Large intestine (tissue), 3 donors: ENCODE results near the gene SPRY2. TPM values are rescaled to one million over a fixed set of nuclear protein-coding genes. Genes with fewer than 3 reads are reported as not detected.

Experiments used
- DNase-seq, 2 donors: peaks; one replicate each; pipeline versions ENCODE4 v3.0.0 to v3.0.0-alpha.2; 2013
- H3K27ac ChIP-seq: one replicate; pipeline ENCODE4 v1.5.1; 2013; ENCODE audit warnings: low read length
- H3K27me3 ChIP-seq: 2 replicates; pipeline ENCODE4 v1.6.1; 2013; ENCODE audit warnings: low read length; ENCODE audit not compliant: control insufficient read depth, insufficient read depth
- H3K36me3 ChIP-seq: 2 replicates; pipeline ENCODE4 v1.6.1; 2013; ENCODE audit warnings: low read length; ENCODE audit not compliant: control insufficient read depth, insufficient read depth
- H3K4me1 ChIP-seq: one replicate; pipeline ENCODE4 v1.6.1; 2013; ENCODE audit warnings: low read length; ENCODE audit not compliant: control insufficient read depth, insufficient read depth
- H3K4me3 ChIP-seq: one replicate; pipeline ENCODE4 v1.5.1; 2013; ENCODE audit warnings: low read length
- H3K9me3 ChIP-seq: one replicate; pipeline ENCODE4 v1.6.1; 2013; ENCODE audit warnings: mild to moderate bottlenecking, low read depth, low read length, moderate library complexity; ENCODE audit not compliant: control insufficient read depth
- WGBS: methylation state at CpG from one replicate; pipeline ENCODE4 v1.1.5; 2013; ENCODE audit warnings: low lambda C conversion rate; ENCODE audit not compliant: insufficient coverage; 5-methylcytosine and 5-hydroxymethylcytosine counted together
- polyA plus RNA-seq: library from polyadenylated mRNA; unstranded; fragments of 120-200 nt; gene quantifications from one replicate; pipeline ENCODE4 v1.2.1, GENCODE V29; 2013

Gene SPRY2
- polyA plus RNA-seq, 1 donor = 77.8 TPM

DNA sequence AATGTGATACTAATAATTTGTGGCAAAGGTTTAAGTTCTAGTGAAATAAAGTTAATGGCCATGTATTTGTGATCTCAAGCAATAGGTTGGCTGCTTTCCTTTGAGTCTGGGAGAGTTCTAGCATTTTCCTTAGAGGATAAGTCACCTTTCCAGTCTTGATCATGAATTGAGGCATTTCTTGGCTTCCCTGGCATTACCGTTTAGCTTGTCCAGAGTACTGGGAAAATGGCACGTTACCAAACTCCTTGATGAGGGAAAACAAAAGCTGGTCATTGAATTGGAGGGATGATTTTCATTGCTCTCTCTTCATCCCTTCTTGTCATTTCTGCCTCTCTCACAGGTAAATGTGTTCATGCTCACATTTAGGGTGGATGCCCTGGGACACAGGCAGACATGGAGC, 34.0 kb upstream of the SPRY2 start:
- no peak for DNase-seq
- H3K4me3 ChIP-seq = no peak overlapping the region
- H3K27ac ChIP-seq = no peak overlapping the region
- no peaks in the 10 kb centered on the region for H3K9me3 ChIP-seq
- H3K4me1 ChIP-seq = no peaks in the 10 kb centered on the region
- no peaks in the 10 kb centered on the region for H3K36me3 ChIP-seq
- no CpG with 5 or more reads among the region's 2 CpGs for WGBS
- H3K27me3 ChIP-seq = no peaks in the 10 kb centered on the region

DNA sequence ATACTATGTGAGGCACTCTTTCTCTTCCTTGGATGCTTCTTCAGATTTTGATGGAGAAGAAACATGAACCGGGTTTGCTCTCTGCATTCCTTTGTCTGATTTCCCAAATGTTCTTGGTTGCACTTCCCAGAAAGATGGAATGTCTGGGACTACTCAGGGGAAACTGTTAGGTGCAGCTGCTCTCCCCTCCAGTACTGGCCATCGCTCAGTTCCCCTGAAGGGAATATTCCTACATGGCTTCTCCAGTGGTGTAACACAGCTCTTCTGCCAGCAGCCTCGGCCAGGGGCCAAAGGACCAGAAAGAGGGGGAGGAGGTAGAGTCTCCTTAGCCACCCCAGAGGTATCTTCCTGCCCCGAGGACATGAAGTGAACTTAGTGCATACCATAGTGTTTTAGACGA, 33.5 kb upstream of the SPRY2 start:
- Histone ChIP-seq H3K27me3 (no peaks in the 10 kb centered on the region), H3K27ac (no peak overlapping the region), H3K36me3 (no peaks in the 10 kb centered on the region), H3K4me3 (no peak overlapping the region), H3K4me1 (no peaks in the 10 kb centered on the region), H3K9me3 (no peaks in the 10 kb centered on the region)
- DNase-seq = no peak
- WGBS = 94% methylated on average over 3 of the region's 5 CpGs

DNA sequence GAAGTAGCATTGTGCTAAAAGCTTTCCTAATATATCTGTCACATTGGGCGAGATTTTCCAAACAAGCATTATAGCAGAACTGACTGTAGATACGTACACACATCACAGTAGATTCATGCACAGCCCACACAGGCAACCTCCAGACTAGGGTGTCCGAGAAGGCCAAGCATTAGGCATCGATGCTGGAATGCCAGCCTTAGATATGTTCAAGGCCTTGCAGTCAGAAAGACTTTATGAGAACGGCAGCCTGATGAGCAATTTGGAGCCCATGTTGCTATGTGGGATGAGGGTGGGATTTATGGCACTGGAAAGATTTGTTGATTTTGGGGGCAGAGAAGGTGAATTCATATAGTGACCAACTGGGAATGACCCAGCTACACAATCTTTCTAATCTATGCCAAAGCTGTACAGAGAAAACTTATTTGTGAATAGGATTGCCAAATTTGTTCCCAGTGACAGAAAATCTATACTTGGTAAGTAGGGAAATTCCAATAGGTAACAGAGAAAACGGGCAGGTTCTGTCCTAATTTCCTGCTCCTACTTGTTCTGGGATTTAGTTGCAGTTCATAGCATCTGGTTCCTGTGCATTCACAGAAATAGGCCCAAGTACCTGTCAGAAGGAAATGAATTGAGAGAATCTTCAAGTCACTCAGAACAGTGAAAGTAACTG, 31.0 kb upstream of the SPRY2 start:
- DNase-seq = no peak
- Histone ChIP-seq H3K4me1 (no peaks in the 10 kb centered on the region), H3K9me3 (no peaks in the 10 kb centered on the region), H3K4me3 (no peak overlapping the region), H3K27ac (no peak overlapping the region), H3K36me3 (no peaks in the 10 kb centered on the region), H3K27me3 (no peaks in the 10 kb centered on the region)
- WGBS = no CpG with 5 or more reads among the region's 6 CpGs

DNA sequence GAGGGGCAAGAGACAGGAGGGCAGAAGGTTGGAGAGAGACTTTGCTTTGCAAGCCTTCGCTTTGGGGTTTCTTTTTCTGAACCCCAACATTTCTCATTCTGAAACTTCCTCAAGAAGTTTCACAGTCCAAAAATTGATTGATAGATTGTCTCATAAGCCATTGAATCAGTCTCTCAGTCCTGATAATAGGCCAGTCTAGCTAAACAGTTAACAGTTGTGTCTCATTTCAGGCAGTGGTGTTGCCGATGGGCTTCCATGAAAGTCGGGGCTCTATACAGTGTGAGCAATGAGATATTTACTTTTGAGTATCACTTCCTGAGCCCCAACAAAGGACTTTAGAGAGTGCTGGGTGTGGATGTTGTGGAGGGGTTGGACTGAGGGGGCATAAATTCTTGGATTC, 26.5 kb upstream of the SPRY2 start:
- no peak for DNase-seq
- Histone ChIP-seq H3K4me1 (peaks cover 6% of the 10 kb centered on the region), H3K36me3 (no peaks in the 10 kb centered on the region), H3K27ac (no peak overlapping the region), H3K9me3 (no peaks in the 10 kb centered on the region), H3K4me3 (no peak overlapping the region), H3K27me3 (no peaks in the 10 kb centered on the region)
- 100% methylated on average over 1 of the region's 3 CpGs for WGBS

DNA sequence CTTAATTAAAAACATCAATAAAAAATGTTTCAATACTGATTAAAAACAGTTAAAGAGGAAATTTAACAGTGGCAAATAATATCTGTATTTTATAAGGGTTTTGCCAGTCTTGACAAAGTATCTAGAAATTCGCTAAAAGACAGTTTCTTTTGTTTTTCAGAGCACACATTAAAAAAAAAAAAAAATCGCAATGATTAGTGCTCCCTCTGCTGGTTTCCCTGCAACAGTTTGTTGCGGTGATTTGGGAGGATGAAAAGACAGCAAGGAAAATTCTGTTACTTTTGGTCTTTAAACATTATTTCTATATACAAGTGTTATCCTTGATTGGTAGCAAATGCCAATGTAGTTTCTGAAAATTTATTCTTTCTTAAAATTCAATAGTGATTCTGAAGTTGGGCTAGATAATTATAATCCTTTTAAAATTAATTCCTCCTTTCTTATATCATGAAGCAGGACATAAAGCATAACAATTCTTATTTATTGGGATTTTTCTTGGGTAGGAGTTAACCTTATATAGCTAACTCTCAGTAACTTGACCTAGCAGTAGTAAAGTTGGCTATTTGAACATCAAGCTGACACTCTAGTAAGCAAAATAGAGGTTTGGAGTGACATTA, 23.1 kb upstream of the SPRY2 start:
- Histone ChIP-seq H3K36me3 (no peaks in the 10 kb centered on the region), H3K27ac (no peak overlapping the region), H3K9me3 (no peaks in the 10 kb centered on the region), H3K4me1 (peaks cover 32% of the 10 kb centered on the region), H3K4me3 (peak overlapping the region; percentile 15), H3K27me3 (no peaks in the 10 kb centered on the region)
- DNase-seq = peak in 1 of 2 donors; percentile 24
- WGBS = 17% methylated on average over 1 of the region's 3 CpGs

DNA sequence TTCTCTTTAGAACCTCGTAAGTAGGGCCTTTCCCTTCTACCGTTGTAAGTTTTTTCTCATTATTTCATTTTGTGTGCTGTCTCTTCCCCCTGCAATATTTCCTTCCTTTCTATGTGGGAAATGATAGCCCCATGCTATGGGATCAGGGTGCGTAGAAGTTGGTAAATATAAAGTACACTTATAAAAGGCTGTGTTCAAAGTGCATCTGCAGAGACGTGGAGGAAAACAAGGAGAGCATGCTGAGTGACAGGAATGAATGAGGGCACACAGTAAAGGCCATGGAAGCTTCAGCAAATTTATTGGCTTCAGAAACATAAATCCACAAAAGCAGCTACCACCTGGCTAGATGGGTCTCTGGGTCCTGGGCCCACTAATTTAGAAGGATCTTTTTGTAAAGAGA, 21.6 kb upstream of the SPRY2 start:
- peak in 1 of 2 donors; percentile 76 for DNase-seq
- Histone ChIP-seq H3K36me3 (no peaks in the 10 kb centered on the region), H3K4me1 (peaks cover 32% of the 10 kb centered on the region), H3K27me3 (no peaks in the 10 kb centered on the region), H3K27ac (peak overlapping the region; percentile 62), H3K4me3 (no peak overlapping the region), H3K9me3 (no peaks in the 10 kb centered on the region)
- whole genome bisulfite sequencing = 63% methylated on average over 2 of the region's 4 CpGs

DNA sequence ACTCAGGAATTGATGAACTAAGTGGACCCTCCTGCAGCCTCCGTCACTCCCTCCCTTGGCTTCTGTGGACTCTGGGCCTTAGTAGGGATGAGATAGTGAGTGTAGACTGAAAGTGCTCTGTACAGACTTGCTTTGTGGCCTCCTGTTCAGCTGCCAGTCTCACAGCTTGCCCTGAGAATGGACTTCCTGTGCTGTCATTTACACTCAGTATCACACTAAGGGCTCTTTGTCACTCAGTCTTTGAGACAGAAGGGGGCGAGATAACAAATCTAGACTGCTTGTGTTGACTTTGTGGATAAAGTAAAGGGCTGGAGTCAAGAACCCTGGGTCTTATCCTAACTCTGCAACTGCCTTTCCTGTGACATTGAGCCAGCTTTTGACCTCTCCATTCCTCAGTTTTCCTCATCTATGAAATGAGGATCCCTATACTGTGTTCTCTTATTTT, 21.0 kb upstream of the SPRY2 start:
- no peaks in the 10 kb centered on the region for H3K27me3 ChIP-seq
- H3K27ac ChIP-seq = peak overlapping the region; percentile 62
- H3K36me3 ChIP-seq = no peaks in the 10 kb centered on the region
- no peak overlapping the region for H3K4me3 ChIP-seq
- H3K4me1 ChIP-seq = peaks cover 32% of the 10 kb centered on the region
- no peaks in the 10 kb centered on the region for H3K9me3 ChIP-seq
- peak; percentile 46 to 84 for DNase-seq
- whole genome bisulfite sequencing = no CpG with 5 or more reads among the region's 2 CpGs

DNA sequence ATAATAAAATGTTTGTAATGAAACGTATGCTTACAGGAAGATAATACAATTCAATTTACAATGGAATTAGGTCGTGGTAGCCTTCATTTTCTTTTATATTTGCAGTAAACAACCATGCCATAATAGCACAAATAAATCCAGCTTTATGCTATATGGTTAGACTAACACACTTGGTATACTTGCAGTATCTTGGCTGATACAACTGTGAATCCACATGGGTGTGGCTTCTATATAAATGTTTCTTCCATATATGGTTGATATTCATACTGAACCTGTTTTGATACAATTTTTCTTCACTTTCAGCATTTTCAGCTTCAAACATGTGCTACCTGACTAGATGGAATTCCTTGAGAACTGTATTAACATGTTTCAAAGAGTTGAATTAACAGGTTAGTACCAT, 20.4 kb upstream of the SPRY2 start:
- no peak for DNase-seq
- Histone ChIP-seq H3K4me3 (no peak overlapping the region), H3K27me3 (no peaks in the 10 kb centered on the region), H3K4me1 (peaks cover 32% of the 10 kb centered on the region), H3K36me3 (no peaks in the 10 kb centered on the region), H3K27ac (peak overlapping the region; percentile 62), H3K9me3 (no peaks in the 10 kb centered on the region)
- 92% methylated on average over 2 of the region's 2 CpGs for WGBS

DNA sequence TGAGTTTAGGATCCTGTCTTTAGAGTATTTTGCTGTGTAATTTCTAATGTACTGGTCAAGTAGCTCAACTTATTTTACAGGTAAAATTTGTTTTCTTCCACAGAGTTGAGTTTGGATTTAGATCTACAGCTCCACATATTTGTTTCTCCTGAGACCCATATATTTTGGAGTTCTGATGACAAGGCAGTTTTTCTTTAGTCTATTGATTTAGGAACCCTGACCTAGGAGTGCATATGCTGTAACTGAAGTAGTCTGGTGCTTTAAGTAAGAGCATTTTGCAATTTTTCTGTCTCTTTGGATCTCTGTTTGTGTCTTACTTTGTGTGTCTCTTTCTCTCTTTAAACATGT, 19.5 kb upstream of the SPRY2 start:
- H3K36me3 ChIP-seq = no peaks in the 10 kb centered on the region
- H3K4me3 ChIP-seq = no peak overlapping the region
- DNase-seq = peak in 1 of 2 donors; percentile 18
- H3K9me3 ChIP-seq = peaks cover 3% of the 10 kb centered on the region
- peaks cover 32% of the 10 kb centered on the region for H3K4me1 ChIP-seq
- H3K27ac ChIP-seq = no peak overlapping the region
- H3K27me3 ChIP-seq = no peaks in the 10 kb centered on the region

DNA sequence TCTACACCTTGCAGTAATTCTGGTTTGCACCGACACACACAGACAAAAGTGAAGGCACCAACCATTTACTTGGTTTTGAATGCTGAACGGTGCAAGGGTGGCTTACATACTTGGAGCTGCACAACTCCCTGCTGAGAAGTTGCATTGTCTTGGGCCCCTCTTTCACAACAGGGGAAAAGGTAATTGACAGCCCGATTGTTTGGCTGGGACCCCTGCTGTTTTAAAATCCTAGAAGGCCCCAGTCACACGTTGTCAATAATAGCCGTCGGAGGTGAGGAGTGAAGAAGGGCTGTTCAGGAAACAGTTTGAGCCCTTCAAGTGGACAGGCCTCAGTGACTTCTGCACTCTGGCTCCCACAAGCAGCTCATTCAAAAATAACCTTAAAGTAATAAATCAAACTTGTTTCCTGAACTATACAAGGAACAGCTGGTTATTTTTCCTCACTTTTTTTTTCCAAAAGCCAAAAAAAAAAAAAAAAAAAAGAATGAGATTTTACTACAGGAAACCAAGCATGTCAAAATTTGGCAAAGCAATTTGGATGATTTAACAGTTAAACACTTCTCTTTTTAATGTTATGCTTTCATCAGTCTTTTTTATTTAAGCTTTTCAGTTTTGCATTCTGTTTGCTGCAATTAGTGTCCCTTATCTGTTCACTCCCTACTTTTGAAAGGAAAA, 19.0 kb upstream of the SPRY2 start:
- peak in 1 of 2 donors; percentile 48 for DNase-seq
- no peaks in the 10 kb centered on the region for H3K27me3 ChIP-seq
- no CpG with 5 or more reads among the region's 6 CpGs for whole genome bisulfite sequencing
- H3K4me1 ChIP-seq = peaks cover 32% of the 10 kb centered on the region
- H3K36me3 ChIP-seq = no peaks in the 10 kb centered on the region
- peaks cover 3% of the 10 kb centered on the region for H3K9me3 ChIP-seq
- H3K4me3 ChIP-seq = no peak overlapping the region
- peak overlapping the region; percentile 3 for H3K27ac ChIP-seq
